Ishikawa (cell line): ENCODE results near the gene RBM24.

Experiments used
- CREB1 ChIP-seq: IDR thresholded peaks from 2 replicates; pipeline ENCODE4 v1.6.1; 2012; ENCODE audit warnings: low read depth
- EGR1 ChIP-seq: IDR thresholded peaks from 2 replicates; pipeline ENCODE4 v1.6.1; 2012
- EP300 ChIP-seq: IDR thresholded peaks from 2 replicates; pipeline ENCODE4 v1.6.1; 2012; ENCODE audit warnings: borderline replicate concordance
- RAD21 ChIP-seq: IDR thresholded peaks from 2 replicates; pipeline ENCODE4 v1.6.1; 2012; ENCODE audit warnings: low read depth
- TAF1 ChIP-seq: IDR thresholded peaks from 2 replicates; pipeline ENCODE4 v1.6.1; 2012; ENCODE audit warnings: low read depth, mild to moderate bottlenecking
- TCF12 ChIP-seq: IDR thresholded peaks from 2 replicates; pipeline ENCODE4 v1.6.1; 2012; ENCODE audit warnings: low read depth
- TEAD4 ChIP-seq: IDR thresholded peaks from 2 replicates; pipeline ENCODE4 v1.6.1; 2012

DNA sequence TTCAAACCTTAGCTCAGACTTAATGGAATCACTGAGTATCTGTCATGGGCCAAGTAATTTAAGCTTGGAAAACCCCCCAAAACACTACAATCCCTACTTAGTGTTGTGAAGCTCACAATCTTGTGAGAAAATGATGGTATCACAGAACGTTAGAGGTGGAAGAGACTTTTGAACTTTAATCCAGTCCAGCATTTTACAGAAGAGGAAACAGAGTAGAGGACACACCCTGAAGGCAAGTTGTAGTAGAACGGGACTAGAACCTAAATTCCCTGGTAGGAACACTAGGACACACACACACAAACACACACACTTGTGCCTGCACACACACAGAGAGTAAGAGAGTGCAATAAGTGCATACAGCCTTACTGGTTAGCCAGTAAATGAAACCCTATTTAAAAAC, 62.1 kb downstream of the RBM24 start:
- TF ChIP-seq RAD21 (no peak), TCF12 (no peak), CREB1 (no peak), TAF1 (no peak), EGR1 (no peak), EP300 (no peak), TEAD4 (no peak)
